ENCODE measurements around the gene WDR74. TPM values are rescaled to one million over a fixed set of nuclear protein-coding genes. Genes with fewer than 3 reads are reported as not detected.
A peak's percentile ranks its signal among the peaks of the same experiment; 100 is the strongest.

WDR74 gene
- total and polyA plus RNA-seq, 9 of the 15 experiments (the other 6 are each of a cell fraction or from before 2014, with no cell fraction given), result 32.7 to 210 (median 114) TPM

GRCh38 chr11:62880803-62881578 is 41.6 kb upstream of the WDR74 start, which contains the start of gene SLC3A2 (continued):
- TF ChIP-seq BRF2 (IDR thresholded peaks at IDR 0.05; ENCODE audit: borderline replicate concordance, insufficient read depth, insufficient read length), result no peak
- peak; percentile 53 for TF ChIP-seq E2F4 (CRISPR knock-in tag; IDR thresholded peaks at IDR 0.05; ENCODE audit: low read depth)
- no peak for TF ChIP-seq CEBPZ (IDR thresholded peaks at IDR 0.05; ENCODE audit: borderline replicate concordance, low read depth, low read length)
- peak; percentile 92 for TF ChIP-seq NKRF (IDR thresholded peaks at IDR 0.05; ENCODE audit: borderline replicate concordance)
- no peak for TF ChIP-seq MEIS2 (IDR thresholded peaks at IDR 0.05; ENCODE audit: partially characterized antibody)
- TF ChIP-seq SRF (CRISPR knock-in tag; IDR thresholded peaks at IDR 0.05), result no peak
- TF ChIP-seq RFX1 (IDR thresholded peaks at IDR 0.05), result no peak
- TF ChIP-seq SRSF9 (IDR thresholded peaks at IDR 0.05; ENCODE audit: borderline replicate concordance, low read depth, low read length), result no peak
- TF ChIP-seq ZNF780A (CRISPR knock-in tag; IDR thresholded peaks at IDR 0.05), result no peak
- no peak for TF ChIP-seq U2AF2 (optimal IDR thresholded peaks at IDR 0.05; ENCODE audit: low read depth, low read length)
- TF ChIP-seq KLF10 (CRISPR knock-in tag; IDR thresholded peaks at IDR 0.05), result no peak

All from K562 (cell line).